GM18520 (cell line): ENCODE data around the gene RAI1.

Source experiments
- ATAC-seq: cut with Tn5 transposase; IDR thresholded peaks from one replicate; pipeline ENCODE4 v1.9.1; 2021; ENCODE audit not compliant: unreplicated experiment

RAI1 gene

DNA sequence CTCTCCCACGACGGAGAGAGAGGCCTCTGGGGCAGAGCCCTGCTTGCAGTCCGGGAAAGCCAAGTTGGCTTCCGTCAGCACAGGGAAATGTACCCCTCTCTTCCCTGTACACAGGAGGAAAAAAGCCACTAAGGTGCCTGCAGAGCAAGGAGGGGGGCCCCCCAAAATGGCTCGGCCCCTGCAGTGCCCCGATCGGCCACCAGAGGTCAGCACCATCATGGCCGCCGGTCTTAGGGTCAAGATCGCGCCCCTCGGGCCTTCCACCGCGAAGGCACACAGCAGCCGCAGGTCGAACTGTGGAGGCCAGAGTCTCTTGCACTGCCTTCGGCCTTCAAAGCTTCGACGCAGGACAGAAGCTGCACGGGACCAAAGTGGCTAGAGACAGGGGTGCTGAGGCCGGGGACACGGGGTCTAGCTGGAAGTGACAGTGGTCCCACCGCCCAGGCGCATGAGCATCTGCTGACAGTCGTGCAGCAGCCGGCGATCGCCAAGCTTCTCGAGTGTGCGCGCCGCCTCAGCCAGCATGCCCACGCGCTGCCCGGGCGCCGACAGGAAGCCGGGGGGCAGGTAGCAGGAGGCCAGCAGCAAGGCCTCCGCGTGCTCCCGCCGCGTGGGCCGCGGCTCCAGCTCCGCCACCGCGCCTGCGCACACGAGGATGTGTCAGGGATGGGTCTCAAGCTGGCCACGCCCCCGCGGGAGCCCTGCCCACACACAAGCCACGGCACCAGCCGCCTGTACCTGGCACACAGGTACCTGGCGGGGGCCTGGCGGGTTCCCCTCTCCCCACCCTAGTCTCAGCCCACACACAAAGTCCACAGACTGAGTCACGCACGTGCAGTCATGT lies 131.2 kb downstream of the RAI1 start:
- no peak for ATAC-seq

GRCh38 chr17:17813055-17813724 lies 131.9 kb downstream of the RAI1 start:
- no peak for ATAC-seq

GRCh38 chr17:17813725-17814095 lies 132.5 kb downstream of the RAI1 start:
- no peak for ATAC-seq

DNA sequence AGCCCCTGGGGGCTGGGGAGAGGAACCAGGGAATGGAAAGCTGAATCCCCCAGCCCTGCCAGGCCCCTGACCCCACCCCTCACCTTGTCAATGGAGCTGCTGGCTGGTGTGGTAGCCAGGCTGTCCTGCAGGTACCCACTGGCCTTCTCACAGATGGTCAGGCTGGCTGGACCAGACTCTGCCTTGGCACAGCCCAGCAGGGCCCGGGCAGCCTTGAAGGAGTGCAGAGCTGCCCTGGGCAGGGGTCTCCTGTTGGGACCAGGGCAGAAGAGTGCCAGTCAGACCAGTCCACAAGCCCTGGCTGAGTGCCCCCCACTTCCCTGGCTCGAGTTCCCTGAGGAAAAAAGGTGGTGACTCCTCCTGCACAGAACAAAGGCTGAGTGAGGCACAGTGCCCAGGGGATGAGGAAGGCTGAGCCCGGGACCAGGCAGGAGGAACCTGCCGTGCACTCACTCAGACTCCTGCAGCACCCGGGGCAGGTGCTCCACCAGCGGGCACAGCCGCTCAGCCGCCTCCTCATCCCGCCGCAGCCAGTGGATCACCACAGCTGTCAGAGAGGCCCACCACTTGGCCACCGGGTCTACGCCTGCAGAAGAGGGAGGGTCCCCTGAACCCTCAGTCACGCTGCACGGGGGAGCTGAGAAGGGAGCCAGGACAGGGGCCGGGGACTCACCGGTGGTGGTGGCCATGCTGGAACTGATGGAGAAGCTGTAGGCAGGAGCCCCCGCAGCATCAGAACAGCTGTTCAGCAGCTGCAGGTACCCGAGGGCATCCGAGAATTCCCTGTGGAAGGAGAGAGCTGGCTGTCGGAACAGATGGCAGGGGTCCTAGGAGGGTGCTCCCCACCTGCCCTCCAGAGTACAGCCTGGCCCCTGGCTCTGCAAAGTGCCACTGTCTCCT lies 133.2 kb downstream of the RAI1 start:
- ATAC-seq, result no peak

GRCh38 chr17:17815062-17815406 lies 133.8 kb downstream of the RAI1 start:
- ATAC-seq, result no peak

DNA sequence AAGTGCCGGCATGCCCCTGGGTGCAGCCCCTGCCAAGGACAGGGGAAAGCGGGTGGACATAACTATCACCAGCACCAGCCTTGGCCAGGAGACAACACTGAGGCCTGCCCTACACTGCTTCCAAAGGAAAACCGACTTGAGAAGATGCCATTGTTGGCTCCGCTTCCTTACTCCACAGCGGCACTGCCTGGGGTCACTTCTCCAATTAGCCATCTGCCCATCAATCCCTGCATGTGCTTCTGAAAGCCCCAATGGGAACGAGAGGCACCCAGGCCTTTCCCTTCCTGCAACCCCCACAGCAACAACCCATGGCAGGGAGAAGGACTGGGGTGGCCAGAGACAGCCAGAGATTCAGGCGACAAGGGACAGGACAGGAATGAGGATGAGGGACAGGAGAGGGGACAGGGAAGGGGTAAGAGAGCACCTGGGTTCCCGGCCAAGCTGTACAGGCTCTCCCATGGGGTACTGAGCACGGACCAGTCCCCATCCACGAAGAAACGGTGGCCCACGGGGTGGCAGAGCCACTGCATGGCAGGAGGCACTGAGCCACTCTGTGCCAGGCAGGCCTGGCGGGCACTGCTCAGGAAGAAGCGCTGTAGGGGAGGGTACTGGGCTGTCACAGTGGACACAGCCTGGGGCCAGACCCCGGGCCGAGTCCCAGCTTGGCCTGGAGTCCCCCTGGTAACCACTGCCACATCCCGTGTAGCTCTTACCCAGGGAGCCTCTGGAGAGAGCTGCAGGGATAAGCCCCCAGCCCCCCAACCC lies 134.4 kb downstream of the RAI1 start:
- no peak for ATAC-seq

DNA sequence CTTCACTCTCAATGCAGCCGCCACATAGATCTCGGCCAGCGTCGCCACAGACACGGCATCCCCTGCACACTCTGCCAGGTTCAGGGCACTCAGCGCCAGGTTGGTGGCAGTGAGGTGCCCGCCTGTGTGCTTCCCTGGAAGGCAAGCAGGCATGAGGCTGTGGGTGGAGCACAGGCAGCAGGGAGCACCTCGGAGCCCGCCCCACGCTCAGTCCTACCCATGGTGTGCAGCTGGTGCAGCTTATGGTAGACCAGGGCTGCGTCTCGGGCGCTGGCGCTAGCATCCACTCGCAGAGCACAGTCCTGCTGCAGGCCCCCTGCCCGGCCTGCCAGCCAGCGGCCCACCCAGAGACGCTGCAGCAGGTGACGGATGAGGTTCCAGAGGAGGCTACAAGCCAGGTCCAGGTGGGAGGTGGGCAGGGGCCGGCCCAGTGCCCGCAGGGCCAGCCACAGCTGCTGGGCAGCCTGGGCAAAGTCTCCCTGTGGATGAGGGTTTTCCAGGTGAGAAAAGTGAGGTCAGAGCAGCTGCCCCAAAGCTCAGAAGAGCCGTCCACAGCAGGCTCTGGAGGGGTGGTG lies 135.1 kb downstream of the RAI1 start:
- ATAC-seq, result no peak

GRCh38 chr17:17816831-17817551 lies 135.7 kb downstream of the RAI1 start:
- no peak for ATAC-seq

- no peak for ATAC-seq
Observed at GRCh38 chr17:17817552-17817947, 136.3 kb downstream of the RAI1 start.

DNA sequence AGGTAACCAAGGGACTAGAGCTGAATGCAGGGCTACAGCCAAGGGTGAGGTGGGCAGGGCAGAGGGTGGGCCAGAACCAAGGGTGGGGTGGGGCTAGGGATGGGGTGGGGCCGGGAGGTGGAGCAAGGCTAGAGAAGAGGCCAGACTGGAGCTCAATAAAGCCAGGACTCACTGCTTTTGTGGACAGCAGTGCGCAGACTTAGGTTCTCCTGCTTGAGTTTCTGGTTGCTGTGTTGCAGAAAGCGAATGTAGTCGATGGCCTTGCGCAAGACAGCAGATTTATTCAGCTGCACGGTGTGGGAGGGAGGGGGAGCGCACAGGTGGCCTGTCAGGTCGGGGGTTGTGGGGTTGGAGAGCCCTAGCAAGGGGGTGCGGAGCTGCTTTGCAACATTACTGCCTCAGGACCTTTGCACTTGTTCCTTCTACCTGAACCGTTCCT lies 136.8 kb downstream of the RAI1 start:
- ATAC-seq, result no peak

DNA sequence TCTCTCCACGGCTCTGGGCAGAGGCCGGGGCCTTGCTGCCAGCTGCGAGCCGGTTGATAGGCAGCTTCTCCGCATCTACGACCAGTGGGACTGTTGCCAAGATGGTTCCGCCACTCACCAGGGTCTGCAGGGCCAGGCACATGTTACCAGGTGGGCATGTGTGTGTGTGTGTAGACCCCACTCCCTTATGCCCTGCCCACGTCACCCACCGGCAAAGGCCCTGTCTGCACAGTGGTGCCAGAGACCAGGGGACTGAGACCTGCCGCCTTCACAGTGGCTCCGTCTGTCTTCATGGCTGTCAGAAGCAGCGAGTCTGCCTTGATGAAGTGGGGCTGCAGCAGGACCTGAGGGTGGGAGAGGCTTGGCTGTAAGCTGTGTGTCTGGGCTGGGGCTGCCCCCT lies 137.9 kb downstream of the RAI1 start:
- no peak for ATAC-seq

DNA sequence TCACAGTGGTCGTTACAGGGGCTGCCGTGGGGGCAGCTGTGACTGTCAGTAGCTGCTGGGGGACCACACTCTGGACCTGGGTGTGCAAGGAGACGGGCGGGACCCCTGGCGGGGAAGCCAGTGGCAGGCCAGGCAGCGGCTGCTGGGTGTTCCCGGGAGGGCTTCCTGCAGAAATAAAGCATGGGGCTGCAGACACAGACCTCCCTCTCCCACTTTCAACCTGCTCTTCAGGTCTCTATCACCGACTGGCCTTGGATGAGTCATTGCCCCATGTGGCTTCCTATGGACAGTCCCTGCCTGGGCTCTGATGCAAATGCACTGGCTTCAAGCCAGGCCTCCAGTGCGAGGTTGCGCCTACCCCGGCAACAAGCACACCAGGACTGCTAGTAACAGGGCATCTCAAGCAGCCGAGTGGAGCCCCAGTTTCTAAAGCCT lies 138.3 kb downstream of the RAI1 start:
- peak; percentile 60 for ATAC-seq

GRCh38 chr17:17820046-17820445 lies 138.8 kb downstream of the RAI1 start:
- ATAC-seq, result no peak

DNA sequence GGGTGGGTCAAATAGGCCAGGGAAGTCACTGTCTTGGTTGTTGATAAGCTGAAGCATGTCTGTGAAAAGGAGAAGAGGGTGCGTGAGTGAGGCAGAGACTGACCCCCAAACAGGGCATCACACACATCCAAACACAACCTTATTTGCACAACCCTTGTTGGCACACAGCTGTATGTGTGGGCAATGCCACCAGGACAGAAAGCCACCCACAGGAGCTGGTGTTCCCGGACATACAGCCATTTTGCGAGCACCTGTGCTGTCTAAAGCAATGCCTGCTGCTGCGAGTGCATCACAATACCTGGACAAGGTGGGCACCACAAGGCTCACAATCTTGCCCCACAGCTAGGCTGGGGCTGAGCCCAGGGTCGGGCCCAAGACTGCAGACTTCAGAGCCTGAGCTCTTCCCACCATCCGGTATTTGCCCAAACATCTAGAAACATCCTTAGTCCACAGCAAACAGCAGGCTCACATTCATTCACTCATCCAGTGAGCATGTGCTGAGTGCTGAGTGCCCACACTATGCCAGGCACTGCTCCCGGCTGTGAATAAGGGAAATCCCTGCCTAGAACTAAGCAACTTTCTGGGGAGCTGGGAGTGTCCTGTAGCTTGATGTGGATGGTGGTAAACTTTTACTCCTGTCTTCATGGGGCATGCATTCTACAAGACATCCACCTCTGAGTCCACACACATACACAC lies 139.4 kb downstream of the RAI1 start:
- no peak for ATAC-seq

DNA sequence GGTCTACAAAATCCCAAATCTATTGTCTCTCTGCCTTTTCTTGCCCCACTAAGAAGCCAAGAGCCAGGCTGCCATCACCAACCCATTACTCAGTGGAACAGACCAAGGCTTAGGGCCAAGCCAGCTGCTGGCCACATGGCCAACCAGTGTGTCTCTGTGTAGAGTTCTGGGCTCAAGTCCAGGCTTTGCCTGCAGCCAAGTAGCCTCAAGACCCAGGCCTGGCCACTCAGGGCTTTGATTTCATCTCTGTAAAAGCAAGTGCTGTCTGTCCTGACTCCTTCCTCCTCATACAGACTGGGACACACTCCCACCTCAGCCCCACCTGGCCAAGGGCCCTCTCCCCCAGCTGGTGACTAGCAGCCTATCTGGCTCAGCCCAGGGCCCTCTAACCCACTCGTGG lies 140.9 kb downstream of the RAI1 start:
- no peak for ATAC-seq

GRCh38 chr17:17822616-17823015 lies 141.4 kb downstream of the RAI1 start:
- ATAC-seq, result no peak

GRCh38 chr17:17823433-17824118 lies 142.3 kb downstream of the RAI1 start:
- ATAC-seq, result peak; percentile 44

- peak; percentile 4 for ATAC-seq
Observed at GRCh38 chr17:17824119-17824782, 143.0 kb downstream of the RAI1 start.
